GM12878 (cell line): ENCODE data around the gene SCAMP5. TPM values are rescaled to one million over a fixed set of nuclear protein-coding genes. Genes with fewer than 3 reads are reported as not detected.

Source experiments
- ATAC-seq: fragments of 200-7000 bp; cut with Tn5 transposase; 3 replicates; pipeline ENCODE4 v1.9.1; 2020; ENCODE audit warnings: mild to moderate bottlenecking, moderate library complexity
- BruUV-seq: library from RNA; stranded (reverse); fragments of 400-500 nt; replicated peaks from 2 replicates; lab custom pipeline; 2021; lab: Mats Ljungman, UMichigan
- CTCF ChIA-PET: fragments of 300-600 bp; sonication (Branson Sonifier 250); formaldehyde crosslinking; extraction: SDS; loops from one replicate; lab custom pipeline; 2021; ENCODE audit warnings: inconsistent platforms; lab: Yijun Ruan, JAX
- POLR2A ChIA-PET: fragments of 350-600 bp; formaldehyde crosslinking; extraction: SDS; loops from one replicate; lab custom pipeline; 2021; ENCODE audit warnings: inconsistent platforms; lab: Charles Lee
- RAD21 ChIA-PET: fragments of 300-600 bp; sonication (Branson Sonifier 250); formaldehyde crosslinking; loops from one replicate; lab custom pipeline; 2023; ENCODE audit warnings: antibody characterized with exemption; ENCODE audit not compliant: unreplicated experiment; lab: Charles Lee
- SMC1A ChIA-PET: fragments of 300-600 bp; sonication (Branson Sonifier 250); formaldehyde crosslinking; loops from one replicate; lab custom pipeline; 2023; ENCODE audit not compliant: unreplicated experiment, uncharacterized antibody; lab: Charles Lee
- DNase-seq: peaks from one replicate; pipeline ENCODE4 v3.0.0-alpha.2; 2011; ENCODE audit warnings: low read depth, low spot score
- FAIRE-seq: peaks from 3 replicates; lab custom pipeline; 2011; peaks lifted over from hg19 to GRCh38; lab: Jason Lieb, UNC
- H2AFZ ChIP-seq: 2 replicates; pipeline ENCODE4 v1.6.0; 2011; ENCODE audit warnings: low read depth, low read length, control low read depth; ENCODE audit not compliant: control insufficient read depth
- H3K27ac ChIP-seq: 2 replicates; pipeline ENCODE4 v1.5.1; 2011; ENCODE audit warnings: control low read depth; ENCODE audit not compliant: control insufficient read depth, insufficient read depth
- H3K27me3 ChIP-seq, 2 experiments: replicated peaks in 1 of 2; 2 replicates each; pipeline versions ENCODE4 v1.6.0 to v1.6.1; 2011; ENCODE audit warnings: low read length in 1 of 2; ENCODE audit not compliant: control insufficient read depth in 2 of 2, insufficient read depth in 2 of 2
- H3K36me3 ChIP-seq, 2 experiments: 2 replicates each; pipeline ENCODE4 v1.5.1; 2011; ENCODE audit warnings: low read length in 1 of 2; ENCODE audit not compliant: control insufficient read depth in 2 of 2, insufficient read depth in 2 of 2
- H3K4me1 ChIP-seq: 2 replicates; pipeline ENCODE4 v1.6.1; 2011; ENCODE audit warnings: mild to moderate bottlenecking, low read length, moderate library complexity, mixed read lengths; ENCODE audit not compliant: control insufficient read depth, insufficient read depth
- H3K4me2 ChIP-seq: 2 replicates; pipeline ENCODE4 v1.6.0; 2011; ENCODE audit warnings: control low read depth; ENCODE audit not compliant: control insufficient read depth, insufficient read depth
- H3K4me3 ChIP-seq: fragments of 200-600 bp; sonication (generic); 2 replicates; pipeline ENCODE4 v1.5.1; 2016
- H3K79me2 ChIP-seq: 2 replicates; pipeline ENCODE4 v1.6.0; 2011; ENCODE audit warnings: low read length; ENCODE audit not compliant: control insufficient read depth, insufficient read depth
- H3K9ac ChIP-seq: 2 replicates; pipeline ENCODE4 v1.8.0; 2011; ENCODE audit warnings: low read length, control low read depth, mixed read lengths; ENCODE audit not compliant: control insufficient read depth, insufficient read depth
- H3K9me3 ChIP-seq: replicated peaks from 3 replicates; pipeline ENCODE4 v1.5.1; 2011; ENCODE audit warnings: mild to moderate bottlenecking, low read length; ENCODE audit not compliant: control insufficient read depth, insufficient read depth
- H4K20me1 ChIP-seq: 2 replicates; pipeline ENCODE4 v1.6.0; 2011; ENCODE audit not compliant: control insufficient read depth, insufficient read depth
- BHLHE40 ChIP-seq, 2 experiments: fragments of 450-650 bp in 1 of 2; IDR thresholded peaks; 2 replicates each; pipeline ENCODE4 v1.6.1; 2011 to 2017; ENCODE audit warnings: low read depth in 2 of 2, borderline replicate concordance in 1 of 2, improper control_type of control experiment in 1 of 2, low read length in 1 of 2, mild to moderate bottlenecking in 1 of 2
- CBFB ChIP-seq: IDR thresholded peaks from 2 replicates; pipeline ENCODE4 v1.6.1; 2016; ENCODE audit warnings: antibody characterized with exemption, low read depth
- CEBPZ ChIP-seq: fragments of 150-350 bp; IDR thresholded peaks from 2 replicates; pipeline ENCODE4 v1.6.1; 2016; ENCODE audit warnings: low read depth, low read length
- CREM ChIP-seq: IDR thresholded peaks from 2 replicates; pipeline ENCODE4 v1.6.1; 2014; ENCODE audit warnings: antibody characterized with exemption, low read depth
- CTCF ChIP-seq, 3 experiments: IDR thresholded peaks in 2 of 3; conservative IDR thresholded peaks in 1 of 3; 2 replicates each; pipeline ENCODE4 v1.5.1; 2011; ENCODE audit warnings: low read depth in 3 of 3, low read length in 3 of 3, mild to moderate bottlenecking in 3 of 3, control low read depth in 2 of 3, moderate library complexity in 2 of 3, inconsistent platforms in 1 of 3, mixed read lengths in 1 of 3; ENCODE audit not compliant: control insufficient read depth in 2 of 3, insufficient read depth in 1 of 3; ENCODE audit errors: extremely low read depth in 1 of 3
- EED ChIP-seq: sonication (generic); IDR thresholded peaks from 2 replicates; pipeline ENCODE4 v1.6.1; 2016; ENCODE audit warnings: antibody characterized with exemption, low read depth
- IKZF2 ChIP-seq, 2 experiments: fragments of 450-650 bp; IDR thresholded peaks; 2 replicates each; pipeline ENCODE4 v1.6.1; 2017; ENCODE audit warnings: mild to moderate bottlenecking in 2 of 2, moderate library complexity in 2 of 2
- KAT2A ChIP-seq: conservative IDR thresholded peaks from 2 replicates; pipeline ENCODE4 v1.6.1; 2011; ENCODE audit warnings: low read depth, low read length; ENCODE audit not compliant: control insufficient read depth
- MTA2 ChIP-seq: fragments of 450-650 bp; IDR thresholded peaks from 2 replicates; pipeline ENCODE4 v1.6.1; 2016; ENCODE audit warnings: low read depth, mild to moderate bottlenecking, moderate library complexity
- NR2C2 ChIP-seq: IDR thresholded peaks from 2 replicates; pipeline ENCODE4 v1.6.1; 2011; ENCODE audit warnings: borderline replicate concordance, low read depth; ENCODE audit not compliant: control insufficient read depth, insufficient read length
- PAX5 ChIP-seq: IDR thresholded peaks from 2 replicates; pipeline ENCODE4 v1.6.1; 2011; ENCODE audit warnings: low read depth, low read length, borderline replicate concordance
- SIX5 ChIP-seq: IDR thresholded peaks from 2 replicates; pipeline ENCODE4 v1.6.1; 2011; ENCODE audit warnings: mild to moderate bottlenecking, low read depth, low read length, moderate library complexity; ENCODE audit not compliant: severe bottlenecking
- SKIL ChIP-seq: fragments of 450-650 bp; IDR thresholded peaks from 2 replicates; pipeline ENCODE4 v1.6.1; 2017; ENCODE audit warnings: mild to moderate bottlenecking, low read depth, inconsistent platforms; ENCODE audit not compliant: poor library complexity, severe bottlenecking
- SMAD5 ChIP-seq: IDR thresholded peaks from 2 replicates; pipeline ENCODE4 v1.6.1; 2016; ENCODE audit warnings: antibody characterized with exemption, low read depth
- SPI1 ChIP-seq: IDR thresholded peaks from 2 replicates; pipeline ENCODE4 v1.6.1; 2011; ENCODE audit warnings: low read depth, mild to moderate bottlenecking, low read length, moderate library complexity, borderline replicate concordance; ENCODE audit not compliant: insufficient read depth
- WGBS: methylation state at CpG from one replicate; pipeline ENCODE4 v1.1.6; 2016; ENCODE audit warnings: low lambda C conversion rate; ENCODE audit not compliant: insufficient replicate concordance, insufficient coverage; ENCODE audit errors: missing lambda C conversion rate; 5-methylcytosine and 5-hydroxymethylcytosine counted together
- in situ Hi-C: fragments of 300-500 bp; cut with MboI; formaldehyde crosslinking; loops from 9 replicates; pipeline ENCODE4 v1.14.3; 2018; ENCODE audit warnings: mixed read lengths
- intact Hi-C: fragments of 100-400 bp; cut with micrococcal nuclease; formaldehyde crosslinking; loops from one replicate; pipeline ENCODE4 v1.14.2; 2022; ENCODE audit not compliant: unreplicated experiment
- polyA plus RNA-seq, 11 experiments: library from polyadenylated mRNA; depleted of rRNA in 4 of 11; unstranded in 6 of 11; stranded (reverse) in 5 of 11; fragments of >200 nt; fragmentation: Nextera tagmentation in 4 of 11; fragmentation: Illumina TruSeq in 1 of 11; extraction: Ambion mirVana in 4 of 11; extraction: Trizol in 1 of 11; gene quantifications; 1 replicate in 1 of 11; 2 replicates in 10 of 11; pipeline versions ENCODE4 v1.2.1 to v1.2.3, GENCODE V29; 2011 to 2016; ENCODE audit warnings: inconsistent platforms in 2 of 11, missing spikeins in 2 of 11, low read depth in 1 of 11
- total RNA-seq, 4 experiments: library from RNA; depleted of rRNA in 3 of 4; stranded (reverse); fragments of >200 nt in 3 of 4; fragmentation: Illumina TruSeq in 1 of 4; extraction: Trizol in 1 of 4; gene quantifications; 2 replicates each; pipeline versions ENCODE4 v1.2.1 to v1.2.3, GENCODE V29; 2013 to 2021

The SCAMP5 gene
- total and polyA plus RNA-seq, 10 of the 15 experiments (the other 5 are each of a cell fraction or from before 2014, with no cell fraction given), result 1.6 to 41.6 (median 16.9) TPM

GRCh38 chr15:75045332-75046015 lies 50.1 kb downstream of the SCAMP5 start:
- in situ Hi-C loops, result no loop called here
- WGBS, result 43% methylated on average over 5 of the region's 6 CpGs
- H3K4me2 ChIP-seq, result peak overlapping the region; percentile 60
- H3K36me3 ChIP-seq, result peaks cover 8 to 20% of the 10 kb centered on the region in 2 experiments
- FAIRE-seq, result no peak
- SMC1A ChIA-PET, result interaction anchor here (0.6 to 1.3 kb wide), 3 partner anchors 40 to 167 kb away, joined by 3 read pairs; no protein-coding TSS in a partner anchor
- H3K27ac ChIP-seq, result peak overlapping the region; percentile 100
- no TSS peak for BruUV-seq
- no peaks in the 10 kb centered on the region for H4K20me1 ChIP-seq
- peak overlapping the region; percentile 47 for H3K4me3 ChIP-seq
- POLR2A ChIA-PET, result interaction anchor here (0.5 to 4.6 kb wide), 7 partner anchors 13 to 162 kb away, joined by 3 to 51 read pairs (median 6); no protein-coding TSS in a partner anchor
- ATAC-seq, result peak; percentile 0; the same call in 1 of the 3 replicates
- RAD21 ChIA-PET, result interaction anchor here (0.7 to 4.0 kb wide), 5 partner anchors 14 to 174 kb away, joined by 3 to 30 read pairs (median 3); partner anchors contain the start of gene PPCDC
- intact Hi-C loops, result no loop called here
- no peaks in the 10 kb centered on the region for H3K27me3 ChIP-seq
- H3K9ac ChIP-seq, result peak overlapping the region; percentile 93
- no peak overlapping the region for H2AFZ ChIP-seq
- peak; percentile 78 for DNase-seq
- H3K9me3 ChIP-seq, result no peaks in the 10 kb centered on the region
- peaks cover 44% of the 10 kb centered on the region for H3K79me2 ChIP-seq
- H3K4me1 ChIP-seq, result peaks cover 68% of the 10 kb centered on the region
- CTCF ChIA-PET, result interaction anchor here (0.5 to 4.6 kb wide), 7 partner anchors 9 to 368 kb away, joined by 5 to 73 read pairs (median 10); partner anchors contain the start of gene C15orf39
- no peak; the same call in 1 of the 2 replicates for TF ChIP-seq PAX5
- 0 out of 2 replicates have a peak, but pooled peaks have one; percentile 21 for TF ChIP-seq MTA2
- peak; percentile 53; the same call in 1 of the 2 replicates for TF ChIP-seq CBFB
- TF ChIP-seq SPI1, result no peak
- no peak for TF ChIP-seq CTCF (IDR thresholded peaks at IDR 0.05 in 2 of 3, conservative IDR thresholded peaks at IDR 0.05 in 1 of 3; ENCODE audit: control insufficient read depth in 2 of 3, extremely low read depth in 1 of 3, insufficient read depth in 1 of 3, low read depth in 3 of 3, low read length in 3 of 3)
- no peak for TF ChIP-seq KAT2A
- TF ChIP-seq IKZF2 (IDR thresholded peaks at IDR 0.05), result 0 out of 4 replicates have a peak, but pooled peaks have one; percentile 11 to 42
- no peak for TF ChIP-seq SIX5
- no peak for TF ChIP-seq BHLHE40 (IDR thresholded peaks at IDR 0.05; ENCODE audit: borderline replicate concordance in 1 of 2, low read depth in 2 of 2, low read length in 1 of 2)
- TF ChIP-seq SMAD5, result 0 out of 2 replicates have a peak, but pooled peaks have one; percentile 60
- TF ChIP-seq NR2C2, result no peak
- TF ChIP-seq SKIL, result peak; percentile 18
- TF ChIP-seq CEBPZ, result no peak
- TF ChIP-seq EED, result peak; percentile 67
- TF ChIP-seq CREM, result peak; percentile 14; the same call in 1 of the 2 replicates
